Activated CD4-positive, alpha-beta T cell treated with anti-CD3 and anti-CD28 coated beads for 24 hours (primary cell): ENCODE measurements around the gene PCARE.
"Not testable (repeated sequence)": the region's sequence is repeated elsewhere in the genome, so short reads cannot be mapped to it uniquely, and the experiment has no call there.

Experiments used
- DNase-seq, 2 donors: peaks; one replicate each; pipeline ENCODE4 v3.0.0-alpha.2; 2020; ENCODE audit warnings: low read depth in 2 of 2

The PCARE gene

GRCh38 chr2:29096969-29097368 lies 22.6 kb upstream of the PCARE start:
- DNase-seq, result no peak

GRCh38 chr2:29090311-29090710 lies 16.0 kb upstream of the PCARE start:
- DNase-seq, result not testable (repeated sequence)

- no peak for DNase-seq
Observed at GRCh38 chr2:29084554-29084953, 10.2 kb upstream of the PCARE start.

- DNase-seq, result no peak
Observed at GRCh38 chr2:29082804-29083495, 8.6 kb upstream of the PCARE start.

GRCh38 chr2:29080886-29081743 lies 6.8 kb upstream of the PCARE start:
- DNase-seq, result no peak

- no peak for DNase-seq
Observed at GRCh38 chr2:29079887-29080286, 5.6 kb upstream of the PCARE start.

- no peak for DNase-seq
Observed at GRCh38 chr2:29075894-29076705, 1.8 kb upstream of the PCARE start.

- DNase-seq, result no peak
Observed at GRCh38 chr2:29073933-29074332, 390 bp downstream of the PCARE start.

GRCh38 chr2:29072971-29073725 lies 1.2 kb downstream of the PCARE start:
- no peak for DNase-seq

- DNase-seq, result no peak
Observed at GRCh38 chr2:29072251-29072650, 2.1 kb downstream of the PCARE start.

- DNase-seq, result no peak
Observed at GRCh38 chr2:29071032-29071975, 3.0 kb downstream of the PCARE start.

GRCh38 chr2:29070526-29070925 lies 3.8 kb downstream of the PCARE start:
- no peak for DNase-seq

- no peak for DNase-seq
Observed at GRCh38 chr2:29068513-29068912, 5.8 kb downstream of the PCARE start.

GRCh38 chr2:29066997-29067605 lies 7.2 kb downstream of the PCARE start:
- no peak for DNase-seq

GRCh38 chr2:29066271-29066860 lies 8.0 kb downstream of the PCARE start:
- DNase-seq, result no peak

GRCh38 chr2:29065068-29065811 lies 9.1 kb downstream of the PCARE start:
- no peak for DNase-seq

- no peak for DNase-seq
Observed at GRCh38 chr2:29064746-29065067, 9.6 kb downstream of the PCARE start.

GRCh38 chr2:29064346-29064715 lies 10.0 kb downstream of the PCARE start:
- no peak for DNase-seq
